DOHH2 (cell line): ENCODE results near the gene GNA14.

Experiments used
- H3F3A ChIP-seq: fragments of 200-600 bp; sonication (generic), shearing (Covaris generic); 2 replicates; pipeline ENCODE4 v1.6.0; 2016; ENCODE audit warnings: antibody characterized with exemption, mild to moderate bottlenecking; ENCODE audit not compliant: control insufficient read depth, insufficient read depth
- H3K27ac ChIP-seq: fragments of 200-600 bp; sonication (generic); 2 replicates; pipeline ENCODE4 v1.5.1; 2014; ENCODE audit warnings: low read depth, mild to moderate bottlenecking, low read length, moderate library complexity
- H3K27me3 ChIP-seq: fragments of 200-600 bp; sonication (generic); 2 replicates; pipeline ENCODE4 v1.6.1; 2014; ENCODE audit warnings: mild to moderate bottlenecking, low read length, mixed read lengths; ENCODE audit not compliant: control insufficient read depth
- H3K36me3 ChIP-seq: fragments of 200-600 bp; sonication (generic); 2 replicates; pipeline ENCODE4 v1.6.1; 2014; ENCODE audit warnings: mild to moderate bottlenecking, low read length, moderate library complexity, mixed read lengths; ENCODE audit not compliant: control insufficient read depth
- H3K4me1 ChIP-seq: fragments of 200-600 bp; sonication (generic); 2 replicates; pipeline ENCODE4 v1.6.1; 2014; ENCODE audit warnings: mild to moderate bottlenecking, low read length, mixed read lengths; ENCODE audit not compliant: control insufficient read depth
- H3K4me2 ChIP-seq: fragments of 200-600 bp; sonication (generic); 2 replicates; pipeline ENCODE4 v1.6.0; 2014; ENCODE audit warnings: mild to moderate bottlenecking, low read length, moderate library complexity
- H3K4me3 ChIP-seq: fragments of 200-600 bp; sonication (generic); 2 replicates; pipeline ENCODE4 v1.5.1; 2014; ENCODE audit warnings: mild to moderate bottlenecking, low read length, mixed read lengths
- H3K79me2 ChIP-seq: fragments of 200-600 bp; sonication (generic); 2 replicates; pipeline ENCODE4 v1.6.1; 2014; ENCODE audit warnings: mild to moderate bottlenecking, low read length, mixed read lengths; ENCODE audit not compliant: control insufficient read depth
- H3K9me2 ChIP-seq: fragments of 200-600 bp; sonication (generic); replicated peaks from 2 replicates; pipeline ENCODE4 v1.6.1; 2014; ENCODE audit warnings: mild to moderate bottlenecking, low read length, mixed read lengths; ENCODE audit not compliant: control insufficient read depth
- H3K9me3 ChIP-seq: fragments of 200-600 bp; sonication (generic); 2 replicates; pipeline ENCODE4 v1.6.1; 2014; ENCODE audit warnings: antibody characterized with exemption, low read length, mixed read lengths; ENCODE audit not compliant: control insufficient read depth, insufficient read depth
- H4K20me1 ChIP-seq: fragments of 200-600 bp; sonication (generic); 2 replicates; pipeline ENCODE4 v1.6.0; 2014; ENCODE audit warnings: low read depth, mild to moderate bottlenecking, antibody characterized with exemption, low read length, moderate library complexity; ENCODE audit not compliant: control insufficient read depth, insufficient read depth
- CTCF ChIP-seq: fragments of 200-600 bp; sonication (generic); IDR thresholded peaks from one replicate; pipeline ENCODE4 v1.5.1; 2014; ENCODE audit warnings: antibody characterized with exemption, mild to moderate bottlenecking, low read depth, low read length; ENCODE audit not compliant: poor library complexity, severe bottlenecking
- EZH2phosphoT487 ChIP-seq: fragments of 200-600 bp; sonication (generic); IDR thresholded peaks from 2 replicates; pipeline ENCODE4 v1.6.1; 2017; ENCODE audit warnings: borderline replicate concordance, mild to moderate bottlenecking, antibody characterized with exemption, low read length, moderate library complexity, mixed read lengths

Gene GNA14

GRCh38 chr9:77516781-77517180 lies 131.3 kb downstream of the GNA14 start:
- Histone ChIP-seq H3K27me3 (no peaks in the 10 kb centered on the region; the same call in 1 of the 2 replicates), H3K4me3 (no peak overlapping the region), H3K4me2 (no peak overlapping the region), H3F3A (no peaks in the 10 kb centered on the region), H3K27ac (no peak overlapping the region), H3K4me1 (no peaks in the 10 kb centered on the region), H3K36me3 (no peaks in the 10 kb centered on the region), H4K20me1 (no peaks in the 10 kb centered on the region), H3K79me2 (no peaks in the 10 kb centered on the region), H3K9me3 (no peaks in the 10 kb centered on the region), H3K9me2 (no peaks in the 10 kb centered on the region)
- TF ChIP-seq EZH2phosphoT487 (no peak), CTCF (no peak)

DNA sequence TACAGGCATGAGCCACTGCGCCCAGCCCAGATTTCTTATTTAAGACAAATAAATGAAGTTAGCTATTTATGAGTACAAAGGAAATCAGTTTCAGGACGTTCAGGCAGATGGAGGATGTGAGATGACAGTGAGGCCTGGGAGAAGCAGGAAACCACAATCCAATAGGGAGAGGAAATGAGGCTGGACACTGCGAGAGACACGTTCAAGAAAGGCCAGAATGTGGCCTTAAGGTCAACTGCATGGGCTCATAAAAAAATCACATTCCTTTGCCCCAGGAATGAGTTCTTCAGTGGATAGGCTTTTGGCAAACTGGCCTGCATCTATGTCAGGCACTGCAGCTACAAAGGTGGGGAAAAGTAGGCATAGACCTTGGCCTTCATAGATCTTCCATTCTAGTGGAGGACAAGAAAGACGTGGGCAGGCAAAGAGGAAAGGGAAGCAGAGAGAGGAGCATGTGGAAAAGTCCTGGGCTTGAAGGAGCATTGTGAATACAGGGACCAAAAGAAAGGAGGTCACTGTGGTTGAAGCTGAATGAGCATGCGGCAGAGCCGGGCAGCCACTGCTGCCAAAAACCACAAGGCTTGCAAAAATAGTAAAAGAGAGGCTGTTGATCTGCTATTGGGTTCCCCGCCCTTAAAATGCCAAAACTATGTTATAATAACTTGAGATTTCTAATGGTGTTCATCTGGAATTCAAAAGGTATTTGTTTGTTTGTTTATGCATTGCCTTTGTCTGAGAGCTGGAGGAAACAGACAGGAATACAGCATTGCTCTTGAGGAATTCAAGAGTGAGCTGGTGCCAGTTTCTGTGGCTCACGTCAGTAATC lies 133.0 kb downstream of the GNA14 start:
- Histone ChIP-seq H3K4me1 (no peaks in the 10 kb centered on the region), H4K20me1 (no peaks in the 10 kb centered on the region), H3K4me3 (no peak overlapping the region), H3K79me2 (no peaks in the 10 kb centered on the region), H3K27me3 (no peaks in the 10 kb centered on the region; the same call in 1 of the 2 replicates), H3K9me3 (no peaks in the 10 kb centered on the region), H3K4me2 (no peak overlapping the region), H3K36me3 (no peaks in the 10 kb centered on the region), H3K27ac (no peak overlapping the region), H3K9me2 (no peaks in the 10 kb centered on the region), H3F3A (no peaks in the 10 kb centered on the region)
- TF ChIP-seq EZH2phosphoT487 (no peak), CTCF (no peak)

GRCh38 chr9:77513457-77513856 lies 134.7 kb downstream of the GNA14 start:
- H3K9me2 ChIP-seq = no peaks in the 10 kb centered on the region
- no peaks in the 10 kb centered on the region for H3K36me3 ChIP-seq
- H3K4me2 ChIP-seq = no peak overlapping the region
- no peaks in the 10 kb centered on the region for H3K4me1 ChIP-seq
- no peak overlapping the region for H3K4me3 ChIP-seq
- no peaks in the 10 kb centered on the region for H3K79me2 ChIP-seq
- H3F3A ChIP-seq = no peaks in the 10 kb centered on the region
- H3K27me3 ChIP-seq = no peaks in the 10 kb centered on the region; the same call in 1 of the 2 replicates
- H3K27ac ChIP-seq = no peak overlapping the region
- TF ChIP-seq EZH2phosphoT487 = no peak
- TF ChIP-seq CTCF = no peak
- no peaks in the 10 kb centered on the region for H3K9me3 ChIP-seq
- H4K20me1 ChIP-seq = no peaks in the 10 kb centered on the region
